Liver (tissue), 9 donors: ENCODE results near the gene CSMD2. TPM values are rescaled to one million over a fixed set of nuclear protein-coding genes. Genes with fewer than 3 reads are reported as not detected.

Source experiments
- DNase-seq: peaks from one replicate; pipeline ENCODE4 v3.0.0-alpha.2; 2017; ENCODE audit warnings: low spot score
- H3K27ac ChIP-seq, 2 donors: one replicate each; pipeline ENCODE4 v1.7.0; 2013; ENCODE audit warnings: inconsistent platforms in 2 of 2, low read length in 2 of 2, control low read depth in 1 of 2, low read depth in 1 of 2, mild to moderate bottlenecking in 1 of 2
- H3K27me3 ChIP-seq, 4 donors: one replicate each; pipeline versions ENCODE4 v1.6.1 to v1.7.0; 2013; ENCODE audit warnings: low read length in 3 of 4, inconsistent platforms in 1 of 4, mild to moderate bottlenecking in 1 of 4, moderate library complexity in 1 of 4; ENCODE audit not compliant: control insufficient read depth in 4 of 4, insufficient read depth in 4 of 4
- H3K36me3 ChIP-seq, 4 donors: one replicate each; pipeline versions ENCODE4 v1.6.1 to v1.7.0; 2013; ENCODE audit warnings: low read length in 3 of 4, mild to moderate bottlenecking in 3 of 4, low read depth in 1 of 4, moderate library complexity in 1 of 4; ENCODE audit not compliant: control insufficient read depth in 4 of 4, insufficient read depth in 3 of 4
- H3K4me1 ChIP-seq, 4 donors: one replicate each; pipeline versions ENCODE4 v1.6.1 to v1.7.0; 2013; ENCODE audit warnings: low read length in 3 of 4, mild to moderate bottlenecking in 3 of 4, moderate library complexity in 1 of 4; ENCODE audit not compliant: control insufficient read depth in 4 of 4, insufficient read depth in 4 of 4
- H3K4me3 ChIP-seq, 3 donors: one replicate each; pipeline versions ENCODE4 v1.6.1 to v1.7.0; 2013; ENCODE audit warnings: low read length in 3 of 3, control low read depth in 1 of 3, low read depth in 1 of 3, mild to moderate bottlenecking in 1 of 3
- H3K9ac ChIP-seq, 2 donors: one replicate each; pipeline ENCODE4 v1.7.0; 2013; ENCODE audit warnings: low read length in 2 of 2, mild to moderate bottlenecking in 2 of 2, moderate library complexity in 2 of 2, control low read depth in 1 of 2, low read depth in 1 of 2
- H3K9me3 ChIP-seq, 4 donors: one replicate each; pipeline versions ENCODE4 v1.6.1 to v1.7.0; 2013; ENCODE audit warnings: low read length in 3 of 4; ENCODE audit not compliant: control insufficient read depth in 4 of 4
- CTCF ChIP-seq: fragments of 150-350 bp; IDR thresholded peaks from 2 replicates; pipeline ENCODE4 v1.5.1; 2017; ENCODE audit warnings: improper control_type of control experiment, low read depth, low read length; ENCODE audit not compliant: missing input control
- FOXA2 ChIP-seq: IDR thresholded peaks from 2 replicates; pipeline ENCODE4 v1.6.1; 2016; ENCODE audit warnings: antibody characterized with exemption
- GABPA ChIP-seq, 2 donors: IDR thresholded peaks in 1 of 2; conservative IDR thresholded peaks in 1 of 2; 2 replicates each; pipeline ENCODE4 v1.6.1; 2016; ENCODE audit warnings: antibody characterized with exemption in 2 of 2, mild to moderate bottlenecking in 1 of 2, moderate library complexity in 1 of 2
- HNF4G ChIP-seq: IDR thresholded peaks from 2 replicates; pipeline ENCODE4 v1.6.1; 2016; ENCODE audit warnings: antibody characterized with exemption
- JUND ChIP-seq, 2 donors: IDR thresholded peaks; 2 replicates each; pipeline ENCODE4 v1.6.1; 2016; ENCODE audit warnings: antibody characterized with exemption in 2 of 2
- MAX ChIP-seq: IDR thresholded peaks from 2 replicates; pipeline ENCODE4 v1.6.1; 2016; ENCODE audit warnings: antibody characterized with exemption
- RAD21 ChIP-seq, 2 donors: IDR thresholded peaks; 2 replicates each; pipeline ENCODE4 v1.6.1; 2016; ENCODE audit warnings: antibody characterized with exemption in 2 of 2, mild to moderate bottlenecking in 2 of 2
- REST ChIP-seq: IDR thresholded peaks from 2 replicates; pipeline ENCODE4 v1.6.1; 2016; ENCODE audit warnings: antibody characterized with exemption, mild to moderate bottlenecking
- TAF1 ChIP-seq: conservative IDR thresholded peaks from 2 replicates; pipeline ENCODE4 v1.6.1; 2016; ENCODE audit warnings: antibody characterized with exemption, mild to moderate bottlenecking
- YY1 ChIP-seq: IDR thresholded peaks from 2 replicates; pipeline ENCODE4 v1.6.1; 2016; ENCODE audit warnings: antibody characterized with exemption, mild to moderate bottlenecking
- ZBTB33 ChIP-seq: IDR thresholded peaks from 2 replicates; pipeline ENCODE4 v1.6.1; 2016; ENCODE audit warnings: antibody characterized with exemption
- WGBS: extraction: QIAGEN DNeasy Blood & Tissue Kit; methylation state at CpG from one replicate; pipeline ENCODE4 v1.1.7; 2013; 5-methylcytosine and 5-hydroxymethylcytosine counted together
- polyA plus RNA-seq, 2 donors: library from polyadenylated mRNA; stranded (reverse) in 1 of 2; unstranded in 1 of 2; fragments of 200-250 nt in 1 of 2; fragments of >200 nt in 1 of 2; fragmentation: Nextera tagmentation in 1 of 2; extraction: Ambion mirVana in 1 of 2; gene quantifications; one replicate each; pipeline versions ENCODE4 v1.2.1 to v1.2.3, GENCODE V29; 2013 to 2015
- total RNA-seq, 2 donors: library from RNA; depleted of rRNA; stranded (reverse); fragments of >200 nt; gene quantifications; one replicate each; pipeline ENCODE4 v1.2.3, GENCODE V29; 2014
- donor health status: healthy.
- donor health status: healthy.
- donor health status: healthy.
- donor health status: healthy.
- donor health status: healthy.

The CSMD2 gene
- total and polyA plus RNA-seq, 4 donors = 0.08 to 0.09 TPM; not detected in 2

- H3K27me3 ChIP-seq = no peaks in the 10 kb centered on the region
- WGBS = 85% methylated on average over 7 of the region's 7 CpGs
- H3K9ac ChIP-seq = no peak overlapping the region
- H3K4me1 ChIP-seq = no peaks in the 10 kb centered on the region
- H3K27ac ChIP-seq = no peak overlapping the region
- H3K36me3 ChIP-seq = no peaks in the 10 kb centered on the region
- H3K9me3 ChIP-seq = no peaks in the 10 kb centered on the region
- no peak for TF ChIP-seq GABPA (IDR thresholded peaks at IDR 0.05 in 1 of 2, conservative IDR thresholded peaks at IDR 0.05 in 1 of 2)
- TF ChIP-seq TAF1 = no peak
- no peak overlapping the region for H3K4me3 ChIP-seq
- no peak for DNase-seq
Measured at GRCh38 chr1:33649759-33650158, 515.3 kb downstream of the CSMD2 start.

- Histone ChIP-seq H3K4me3 (no peak overlapping the region), H3K4me1 (no peaks in the 10 kb centered on the region), H3K9me3 (no peaks in the 10 kb centered on the region), H3K27ac (no peak overlapping the region), H3K9ac (no peak overlapping the region), H3K36me3 (no peaks in the 10 kb centered on the region), H3K27me3 (no peaks in the 10 kb centered on the region)
- DNase-seq = no peak
- TF ChIP-seq MAX = no peak
- TF ChIP-seq ZBTB33 = no peak
- TF ChIP-seq FOXA2 = no peak
- no peak for TF ChIP-seq GABPA (IDR thresholded peaks at IDR 0.05 in 1 of 2, conservative IDR thresholded peaks at IDR 0.05 in 1 of 2)
- no peak for TF ChIP-seq JUND (IDR thresholded peaks at IDR 0.05)
- no peak for TF ChIP-seq HNF4G
- TF ChIP-seq YY1 = no peak
- TF ChIP-seq REST = no peak
- WGBS = 62% methylated on average over 4 of the region's 4 CpGs
Measured at GRCh38 chr1:33643216-33643615, 521.8 kb downstream of the CSMD2 start.

- H3K4me3 ChIP-seq = no peak overlapping the region
- H3K27me3 ChIP-seq = no peaks in the 10 kb centered on the region
- no peak overlapping the region for H3K27ac ChIP-seq
- 77% methylated on average over 5 of the region's 5 CpGs for WGBS
- H3K36me3 ChIP-seq = no peaks in the 10 kb centered on the region
- H3K9me3 ChIP-seq = no peaks in the 10 kb centered on the region
- H3K4me1 ChIP-seq = no peaks in the 10 kb centered on the region
- TF ChIP-seq RAD21 (IDR thresholded peaks at IDR 0.05) (peak; percentile 12 to 49), CTCF (peak; percentile 27), MAX (no peak)
- H3K9ac ChIP-seq = no peak overlapping the region
- DNase-seq = no peak
Measured at GRCh38 chr1:33641104-33641830, 523.8 kb downstream of the CSMD2 start.
